NT2/D1 (cell line): ENCODE measurements around the gene LRRC45.

Source experiments
- YY1 ChIP-seq: IDR thresholded peaks from 2 replicates; pipeline ENCODE4 v1.6.1; 2011; ENCODE audit not compliant: insufficient read length, insufficient read depth
- ZNF274 ChIP-seq: IDR thresholded peaks from 2 replicates; pipeline ENCODE4 v1.6.1; 2011; ENCODE audit warnings: mild to moderate bottlenecking, low read depth, low read length

DNA sequence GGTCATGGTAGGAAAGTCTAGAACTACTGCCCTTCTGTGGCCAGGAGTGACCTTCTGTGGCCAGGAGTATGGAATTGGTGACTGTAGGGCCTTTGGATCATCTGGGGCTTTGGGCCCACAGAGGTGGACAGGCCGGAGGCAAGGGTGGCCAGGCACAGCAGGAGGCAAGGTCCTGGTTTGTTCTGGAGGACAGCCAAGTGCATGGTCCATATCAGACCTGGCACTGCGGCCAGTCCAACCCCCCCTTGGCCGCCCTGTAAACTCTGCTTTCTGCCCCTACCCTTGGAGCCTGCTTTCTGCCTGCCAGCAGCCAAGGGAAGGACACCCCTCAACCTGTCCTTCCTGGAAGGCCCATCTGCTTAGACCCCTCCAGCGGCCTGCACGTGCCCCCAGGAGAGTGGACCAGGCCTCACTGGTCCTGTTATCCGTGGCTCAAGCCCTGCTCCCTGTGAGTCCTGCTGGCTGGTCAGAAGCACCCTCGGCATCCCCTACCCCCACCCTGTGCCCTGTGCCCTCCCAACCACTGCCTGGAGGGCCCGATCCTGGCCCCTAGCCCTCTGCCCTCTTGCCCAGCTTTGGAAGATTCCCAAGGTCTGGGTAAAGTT is 16.7 kb downstream of the LRRC45 start:
- TF ChIP-seq ZNF274 (no peak), YY1 (no peak)
